Suprapubic skin (tissue), 4 donors: ENCODE results near the gene RBMS1. TPM values are rescaled to one million over a fixed set of nuclear protein-coding genes. Genes with fewer than 3 reads are reported as not detected.

Experiments used
- DNase-seq, 2 donors: peaks; one replicate each; pipeline ENCODE4 v3.0.0-alpha.2; 2019; ENCODE audit warnings: low spot score in 2 of 2
- H3K27ac ChIP-seq: fragments of 200-600 bp; sonication (generic); one replicate; pipeline ENCODE4 v1.5.1; 2019
- H3K27me3 ChIP-seq: fragments of 200-600 bp; sonication (generic); one replicate; pipeline ENCODE4 v1.5.1; 2019
- H3K36me3 ChIP-seq: fragments of 200-600 bp; sonication (generic); one replicate; pipeline ENCODE4 v1.5.1; 2019
- H3K4me1 ChIP-seq: fragments of 200-600 bp; sonication (generic); one replicate; pipeline ENCODE4 v1.5.1; 2019
- H3K4me3 ChIP-seq: fragments of 200-600 bp; sonication (generic); one replicate; pipeline ENCODE4 v1.5.1; 2019; ENCODE audit warnings: mild to moderate bottlenecking
- H3K9me3 ChIP-seq: fragments of 200-600 bp; sonication (generic); one replicate; pipeline ENCODE4 v1.5.1; 2019
- EP300 ChIP-seq: sonication (generic); formaldehyde crosslinking; IDR thresholded peaks from one replicate; pipeline ENCODE4 v1.6.1; 2017; ENCODE audit warnings: antibody characterized with exemption
- POLR2A ChIP-seq, 2 donors: fragments of 450-650 bp; IDR thresholded peaks; one replicate each; pipeline ENCODE4 v1.6.1; 2017; ENCODE audit warnings: antibody characterized with exemption in 2 of 2, mild to moderate bottlenecking in 2 of 2, moderate library complexity in 2 of 2
- POLR2AphosphoS5 ChIP-seq, 3 donors: sonication (generic); formaldehyde crosslinking; IDR thresholded peaks; one replicate each; pipeline ENCODE4 v1.6.1; 2017; ENCODE audit warnings: antibody characterized with exemption in 3 of 3
- WGBS: methylation state at CpG from one replicate; pipeline ENCODE4 v1.1.5; 2018; 5-methylcytosine and 5-hydroxymethylcytosine counted together
- total RNA-seq, 4 donors: library from RNA; depleted of rRNA; stranded (reverse); fragments of >200 nt; gene quantifications; one replicate each; pipeline ENCODE4 v1.1.0, GENCODE V29; 2016
- TF ChIP-seq, protein P1 (sequence below), 2 donors: fragments of 200-600 bp in 1 of 2; fragments of 450-650 bp in 1 of 2; sonication (generic) in 1 of 2; IDR thresholded peaks; one replicate each; pipeline ENCODE4 v1.5.1; 2016 to 2019; ENCODE audit warnings: antibody characterized with exemption in 2 of 2, mild to moderate bottlenecking in 1 of 2, moderate library complexity in 1 of 2

The RBMS1 gene
- total RNA-seq, 4 donors from 2014 or later: 55.7 to 92.2 (median 62.2) TPM

DNA sequence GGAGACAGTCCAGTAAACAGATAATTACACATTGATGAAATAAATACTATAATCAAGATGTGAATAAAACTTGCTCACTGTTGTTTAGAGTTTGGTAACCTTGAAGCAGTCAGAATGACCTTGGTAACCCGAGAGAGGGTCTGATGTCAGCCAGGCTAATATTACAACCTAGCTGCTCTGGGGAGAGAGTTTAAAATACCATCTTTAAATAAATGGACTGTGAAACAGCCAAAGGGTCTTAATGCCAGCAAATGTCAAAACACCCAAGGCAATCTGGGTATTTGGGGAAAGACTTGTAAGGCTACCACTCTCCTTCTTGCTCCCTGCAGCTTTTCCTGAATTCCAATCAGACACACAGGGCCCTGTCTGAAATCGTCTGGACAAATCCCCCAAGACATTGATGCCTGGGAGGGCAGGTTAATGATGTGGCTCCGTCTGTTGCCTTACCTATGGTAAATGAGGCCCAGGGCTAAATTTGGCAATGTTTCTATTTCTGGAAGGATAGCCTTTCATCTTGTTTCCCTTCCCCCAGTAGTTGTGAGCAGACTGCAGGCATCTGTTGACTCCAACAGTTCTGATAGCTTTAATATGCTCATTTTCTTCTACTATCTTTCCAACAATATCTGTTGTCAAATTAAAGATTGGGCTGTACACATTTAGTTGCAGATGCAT lies 250.6 kb downstream of the RBMS1 start:
- Histone ChIP-seq H3K4me1 (peaks cover 20% of the 10 kb centered on the region), H3K27me3 (no peaks in the 10 kb centered on the region), H3K4me3 (no peak overlapping the region), H3K27ac (no peak overlapping the region), H3K36me3 (no peaks in the 10 kb centered on the region), H3K9me3 (no peaks in the 10 kb centered on the region)
- 82% methylated on average over 3 of the region's 3 CpGs for WGBS
- TF ChIP-seq, protein P1, sequence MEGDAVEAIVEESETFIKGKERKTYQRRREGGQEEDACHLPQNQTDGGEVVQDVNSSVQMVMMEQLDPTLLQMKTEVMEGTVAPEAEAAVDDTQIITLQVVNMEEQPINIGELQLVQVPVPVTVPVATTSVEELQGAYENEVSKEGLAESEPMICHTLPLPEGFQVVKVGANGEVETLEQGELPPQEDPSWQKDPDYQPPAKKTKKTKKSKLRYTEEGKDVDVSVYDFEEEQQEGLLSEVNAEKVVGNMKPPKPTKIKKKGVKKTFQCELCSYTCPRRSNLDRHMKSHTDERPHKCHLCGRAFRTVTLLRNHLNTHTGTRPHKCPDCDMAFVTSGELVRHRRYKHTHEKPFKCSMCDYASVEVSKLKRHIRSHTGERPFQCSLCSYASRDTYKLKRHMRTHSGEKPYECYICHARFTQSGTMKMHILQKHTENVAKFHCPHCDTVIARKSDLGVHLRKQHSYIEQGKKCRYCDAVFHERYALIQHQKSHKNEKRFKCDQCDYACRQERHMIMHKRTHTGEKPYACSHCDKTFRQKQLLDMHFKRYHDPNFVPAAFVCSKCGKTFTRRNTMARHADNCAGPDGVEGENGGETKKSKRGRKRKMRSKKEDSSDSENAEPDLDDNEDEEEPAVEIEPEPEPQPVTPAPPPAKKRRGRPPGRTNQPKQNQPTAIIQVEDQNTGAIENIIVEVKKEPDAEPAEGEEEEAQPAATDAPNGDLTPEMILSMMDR (IDR thresholded peaks at IDR 0.05): no peak
- TF ChIP-seq EP300 (no peak), POLR2AphosphoS5 (IDR thresholded peaks at IDR 0.05) (no peak), POLR2A (IDR thresholded peaks at IDR 0.05) (no peak)
- no peak for DNase-seq

DNA sequence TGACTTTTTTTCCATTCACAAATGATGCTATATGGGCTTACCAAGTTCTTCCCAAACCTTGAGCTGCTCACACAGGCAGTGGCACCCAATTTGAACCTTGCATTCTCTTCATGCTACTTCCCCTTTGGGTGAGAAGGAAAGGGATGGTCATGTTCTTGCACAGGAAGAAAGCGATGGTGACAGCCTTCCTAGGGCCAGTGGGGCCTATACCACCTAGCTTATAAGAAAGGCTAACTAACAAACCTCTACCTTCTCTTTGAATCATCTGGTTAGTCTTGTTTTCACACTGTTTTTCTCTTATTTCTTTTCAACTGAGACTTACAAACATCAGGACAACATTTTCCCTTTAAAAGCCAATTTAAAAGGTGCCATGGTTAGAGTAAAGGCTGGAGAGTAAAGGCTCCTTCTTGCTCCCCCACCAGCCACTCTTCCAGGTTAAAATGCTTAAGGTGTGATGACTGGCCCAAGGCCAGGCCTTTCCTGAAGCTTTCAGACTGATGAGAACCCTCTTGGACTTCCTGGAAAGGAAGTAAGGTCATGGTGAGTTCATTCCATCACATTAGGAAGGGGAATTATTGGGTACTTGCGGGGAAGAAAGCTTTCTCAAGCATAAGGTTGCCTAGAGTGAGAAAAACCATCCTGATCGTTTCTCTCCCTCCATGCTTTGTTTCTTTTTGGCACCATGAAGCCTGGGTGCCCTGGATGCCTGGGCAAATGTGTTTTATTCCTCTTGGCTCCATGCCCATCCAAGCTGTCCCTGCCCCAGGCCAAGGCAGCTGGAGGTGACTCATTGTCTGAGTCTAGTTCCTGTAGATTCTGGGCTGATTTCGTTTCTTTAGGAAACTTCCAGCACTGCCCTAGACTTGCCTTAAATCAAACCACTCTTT lies 252.1 kb downstream of the RBMS1 start:
- TF ChIP-seq, protein P1 (IDR thresholded peaks at IDR 0.05): no peak
- TF ChIP-seq EP300 (no peak), POLR2A (IDR thresholded peaks at IDR 0.05) (no peak), POLR2AphosphoS5 (IDR thresholded peaks at IDR 0.05) (no peak)
- Histone ChIP-seq H3K9me3 (no peaks in the 10 kb centered on the region), H3K27ac (no peak overlapping the region), H3K4me1 (peaks cover 20% of the 10 kb centered on the region), H3K36me3 (no peaks in the 10 kb centered on the region), H3K4me3 (no peak overlapping the region), H3K27me3 (no peaks in the 10 kb centered on the region)
- DNase-seq: no peak
- WGBS: 50% methylated on average over 4 of the region's 4 CpGs

DNA sequence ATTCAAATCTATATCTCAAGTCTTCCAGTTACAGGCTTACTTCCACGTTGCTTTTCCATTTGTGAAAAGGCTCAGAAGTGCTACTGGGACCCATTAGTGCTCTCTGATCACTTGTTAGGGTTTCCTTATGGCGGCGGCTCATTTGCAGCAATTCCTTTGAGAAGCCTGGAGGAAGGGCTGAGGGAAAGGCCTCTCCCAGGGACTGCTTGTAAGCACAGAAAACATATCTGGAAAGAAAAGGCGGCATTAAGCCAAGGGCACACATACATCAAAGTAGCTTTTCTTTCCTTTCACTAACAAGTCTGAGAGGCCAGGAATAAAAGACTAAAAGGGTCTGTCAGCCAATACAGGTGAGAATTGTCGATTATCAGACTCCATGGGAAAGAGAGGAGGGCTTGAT lies 254.2 kb downstream of the RBMS1 start:
- 52% methylated on average over 5 of the region's 5 CpGs for WGBS
- no peak overlapping the region for H3K27ac ChIP-seq
- H3K36me3 ChIP-seq: no peaks in the 10 kb centered on the region
- TF ChIP-seq POLR2AphosphoS5 (IDR thresholded peaks at IDR 0.05) (no peak), POLR2A (IDR thresholded peaks at IDR 0.05) (no peak), EP300 (no peak)
- TF ChIP-seq, protein P1 (IDR thresholded peaks at IDR 0.05): no peak
- H3K4me1 ChIP-seq: peaks cover 20% of the 10 kb centered on the region
- H3K27me3 ChIP-seq: no peaks in the 10 kb centered on the region
- no peak overlapping the region for H3K4me3 ChIP-seq
- DNase-seq: no peak
- H3K9me3 ChIP-seq: no peaks in the 10 kb centered on the region

DNA sequence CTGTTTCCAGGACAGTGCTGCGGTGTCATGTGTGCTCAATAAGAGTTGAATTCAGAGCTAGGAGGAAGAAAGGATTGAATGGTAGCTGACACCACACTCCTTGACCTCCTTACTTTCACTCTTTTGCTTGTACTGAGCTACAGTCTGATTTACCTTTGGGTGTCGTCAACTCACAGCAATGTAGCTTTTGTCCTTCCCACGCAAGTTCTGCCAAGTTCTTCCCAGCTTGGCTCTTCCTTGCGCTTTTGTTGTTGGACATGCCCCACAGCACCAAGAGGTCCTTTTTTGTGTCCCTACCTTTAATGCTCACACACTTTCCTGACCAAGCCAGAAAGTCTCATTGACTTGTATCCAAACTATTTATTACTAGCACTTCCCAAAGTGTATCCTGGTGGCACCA lies 255.2 kb downstream of the RBMS1 start:
- no peak for DNase-seq
- Histone ChIP-seq H3K27ac (peak overlapping the region; percentile 45), H3K4me3 (no peak overlapping the region), H3K36me3 (no peaks in the 10 kb centered on the region), H3K9me3 (no peaks in the 10 kb centered on the region), H3K4me1 (peaks cover 20% of the 10 kb centered on the region), H3K27me3 (no peaks in the 10 kb centered on the region)
- TF ChIP-seq, protein P1 (IDR thresholded peaks at IDR 0.05): no peak
- TF ChIP-seq POLR2A (IDR thresholded peaks at IDR 0.05) (no peak), POLR2AphosphoS5 (IDR thresholded peaks at IDR 0.05) (no peak), EP300 (no peak)
- WGBS: 49% methylated on average over 4 of the region's 4 CpGs

DNA sequence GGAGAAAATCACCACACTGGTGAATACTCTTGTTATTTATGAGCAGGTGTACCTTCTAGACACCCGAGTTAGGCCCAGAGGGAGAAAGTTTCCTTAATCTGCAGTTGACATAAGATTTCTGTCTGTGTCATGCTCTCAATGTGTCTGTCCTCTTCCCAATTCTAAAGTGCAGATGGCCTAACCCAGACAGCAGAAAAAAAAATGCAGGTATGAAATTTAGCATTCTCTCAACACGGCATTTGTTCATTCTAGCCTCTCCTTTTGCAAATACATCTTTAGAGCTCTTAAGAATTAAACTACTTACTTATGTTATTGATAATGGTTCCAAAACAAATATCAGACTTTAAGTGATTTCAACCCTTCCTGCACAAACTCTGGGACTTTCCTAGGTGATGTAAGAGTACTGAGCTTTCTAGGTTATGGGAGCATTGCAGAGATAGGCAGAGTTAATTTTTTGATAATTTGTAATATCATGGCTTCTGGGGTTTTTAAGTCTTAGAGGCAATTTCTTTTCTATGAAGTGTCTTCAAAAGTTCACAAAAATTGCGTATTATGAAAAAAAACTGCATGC lies 260.6 kb downstream of the RBMS1 start:
- DNase-seq: no peak
- H3K4me1 ChIP-seq: peaks cover 24% of the 10 kb centered on the region
- H3K36me3 ChIP-seq: no peaks in the 10 kb centered on the region
- no peak overlapping the region for H3K4me3 ChIP-seq
- H3K27ac ChIP-seq: no peak overlapping the region
- WGBS: 79% methylated on average over 3 of the region's 3 CpGs
- no peaks in the 10 kb centered on the region for H3K9me3 ChIP-seq
- no peak for TF ChIP-seq POLR2AphosphoS5 (IDR thresholded peaks at IDR 0.05)
- TF ChIP-seq, protein P1 (IDR thresholded peaks at IDR 0.05): no peak
- H3K27me3 ChIP-seq: no peaks in the 10 kb centered on the region
